Peyer's patch (tissue), 4 donors: ENCODE data around the gene CDH1.

Experiments
- POLR2A ChIP-seq, 2 donors: fragments of 450-650 bp; IDR thresholded peaks; one replicate each; pipeline ENCODE4 v1.5.1; 2017; ENCODE audit warnings: antibody characterized with exemption in 2 of 2, mild to moderate bottlenecking in 2 of 2, moderate library complexity in 2 of 2
- TF ChIP-seq, protein P1 (sequence below), 6 experiments: fragments of 450-650 bp in 4 of 6; fragments of 200-600 bp in 2 of 6; sonication (generic) in 1 of 6; IDR thresholded peaks; one replicate each; pipeline ENCODE4 v1.5.1; 2017 to 2019; ENCODE audit warnings: antibody characterized with exemption in 6 of 6, mild to moderate bottlenecking in 3 of 6, moderate library complexity in 1 of 6

DNA sequence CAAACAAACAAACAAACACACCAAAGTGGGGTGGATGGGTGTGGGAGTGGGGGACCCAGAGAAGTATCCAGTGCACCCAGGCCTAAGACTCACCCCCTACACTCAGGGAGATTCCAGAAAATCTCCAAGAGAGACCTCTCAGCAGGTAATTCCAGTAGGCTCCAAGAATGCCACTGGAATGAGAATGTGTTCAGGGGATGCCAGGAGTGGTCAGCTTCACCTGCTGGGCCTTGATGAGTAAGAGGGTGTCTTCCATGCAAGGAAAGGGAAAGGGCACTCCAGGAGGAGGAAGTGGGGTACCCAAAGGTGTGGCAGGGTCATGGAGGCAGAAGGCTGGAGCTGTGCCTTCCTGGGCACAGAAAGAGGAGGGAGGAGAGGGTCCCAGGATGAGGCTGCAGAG lies 9.9 kb downstream of the CDH1 start:
- TF ChIP-seq, protein P1, sequence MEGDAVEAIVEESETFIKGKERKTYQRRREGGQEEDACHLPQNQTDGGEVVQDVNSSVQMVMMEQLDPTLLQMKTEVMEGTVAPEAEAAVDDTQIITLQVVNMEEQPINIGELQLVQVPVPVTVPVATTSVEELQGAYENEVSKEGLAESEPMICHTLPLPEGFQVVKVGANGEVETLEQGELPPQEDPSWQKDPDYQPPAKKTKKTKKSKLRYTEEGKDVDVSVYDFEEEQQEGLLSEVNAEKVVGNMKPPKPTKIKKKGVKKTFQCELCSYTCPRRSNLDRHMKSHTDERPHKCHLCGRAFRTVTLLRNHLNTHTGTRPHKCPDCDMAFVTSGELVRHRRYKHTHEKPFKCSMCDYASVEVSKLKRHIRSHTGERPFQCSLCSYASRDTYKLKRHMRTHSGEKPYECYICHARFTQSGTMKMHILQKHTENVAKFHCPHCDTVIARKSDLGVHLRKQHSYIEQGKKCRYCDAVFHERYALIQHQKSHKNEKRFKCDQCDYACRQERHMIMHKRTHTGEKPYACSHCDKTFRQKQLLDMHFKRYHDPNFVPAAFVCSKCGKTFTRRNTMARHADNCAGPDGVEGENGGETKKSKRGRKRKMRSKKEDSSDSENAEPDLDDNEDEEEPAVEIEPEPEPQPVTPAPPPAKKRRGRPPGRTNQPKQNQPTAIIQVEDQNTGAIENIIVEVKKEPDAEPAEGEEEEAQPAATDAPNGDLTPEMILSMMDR (IDR thresholded peaks at IDR 0.05) = no peak
- TF ChIP-seq POLR2A (IDR thresholded peaks at IDR 0.05) = no peak
